GM12872 (cell line): Measurements from ENCODE around the gene RDH5.

Experiments
- TF ChIP-seq, protein P1 (sequence below): IDR thresholded peaks from 3 replicates; pipeline ENCODE4 v1.5.1; 2011; ENCODE audit warnings: low read depth, mild to moderate bottlenecking, low read length, moderate library complexity; ENCODE audit not compliant: insufficient read depth

RDH5 gene

DNA sequence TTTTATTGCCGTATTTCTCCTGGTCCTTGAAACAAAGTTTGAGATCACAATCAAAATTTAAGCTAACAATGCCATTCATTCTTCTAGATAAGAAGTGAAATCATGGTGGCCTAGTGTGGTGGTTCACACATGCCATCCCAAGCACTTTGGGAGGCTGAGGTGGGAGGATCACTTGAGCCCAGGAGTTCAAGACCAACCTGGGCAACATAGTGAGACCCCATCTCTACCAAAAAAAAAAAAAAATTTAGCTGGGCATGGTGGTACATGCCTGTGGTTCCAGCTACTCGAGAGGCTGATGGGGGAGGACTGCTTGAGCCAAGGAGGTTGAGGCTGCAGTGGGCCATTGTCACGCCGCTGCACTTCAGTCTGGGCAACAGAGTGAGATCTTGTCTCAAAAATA, 47.0 kb downstream of the RDH5 start:
- TF ChIP-seq, protein P1, sequence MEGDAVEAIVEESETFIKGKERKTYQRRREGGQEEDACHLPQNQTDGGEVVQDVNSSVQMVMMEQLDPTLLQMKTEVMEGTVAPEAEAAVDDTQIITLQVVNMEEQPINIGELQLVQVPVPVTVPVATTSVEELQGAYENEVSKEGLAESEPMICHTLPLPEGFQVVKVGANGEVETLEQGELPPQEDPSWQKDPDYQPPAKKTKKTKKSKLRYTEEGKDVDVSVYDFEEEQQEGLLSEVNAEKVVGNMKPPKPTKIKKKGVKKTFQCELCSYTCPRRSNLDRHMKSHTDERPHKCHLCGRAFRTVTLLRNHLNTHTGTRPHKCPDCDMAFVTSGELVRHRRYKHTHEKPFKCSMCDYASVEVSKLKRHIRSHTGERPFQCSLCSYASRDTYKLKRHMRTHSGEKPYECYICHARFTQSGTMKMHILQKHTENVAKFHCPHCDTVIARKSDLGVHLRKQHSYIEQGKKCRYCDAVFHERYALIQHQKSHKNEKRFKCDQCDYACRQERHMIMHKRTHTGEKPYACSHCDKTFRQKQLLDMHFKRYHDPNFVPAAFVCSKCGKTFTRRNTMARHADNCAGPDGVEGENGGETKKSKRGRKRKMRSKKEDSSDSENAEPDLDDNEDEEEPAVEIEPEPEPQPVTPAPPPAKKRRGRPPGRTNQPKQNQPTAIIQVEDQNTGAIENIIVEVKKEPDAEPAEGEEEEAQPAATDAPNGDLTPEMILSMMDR, result no peak

DNA sequence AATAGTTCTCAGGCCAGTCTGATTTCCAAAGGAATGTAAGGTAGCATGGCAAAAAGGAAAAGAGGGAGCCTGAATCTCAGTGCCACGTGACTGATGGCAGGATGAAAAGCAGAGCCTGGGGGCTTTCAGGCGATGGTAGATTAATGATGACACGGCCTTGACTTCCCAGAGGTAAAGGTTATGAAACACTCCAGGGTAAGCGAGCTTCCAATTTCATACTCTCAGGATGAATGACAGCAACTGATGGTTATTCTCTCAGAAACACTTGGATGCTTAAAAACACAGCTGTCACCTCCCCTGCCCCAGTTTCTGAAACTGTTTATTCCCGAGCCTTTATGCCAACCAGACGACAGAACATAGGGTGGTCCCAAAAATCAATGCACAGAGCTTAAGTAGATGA, 51.5 kb downstream of the RDH5 start:
- TF ChIP-seq, protein P1, result no peak
